ENCODE data around the gene ADAMTS12. TPM values are rescaled to one million over a fixed set of nuclear protein-coding genes. Genes with fewer than 3 reads are reported as not detected.

Gene ADAMTS12
- total RNA-seq, 2 experiments from 2014 or later, result not detected

GRCh38 chr5:33793276-33793675 is 98.5 kb downstream of the ADAMTS12 start:
- ChIA-PET POLR2A (no interaction called here), CTCF (no interaction called here)
- Mint-ChIP-seq H3K27me3 (no peaks in the 10 kb centered on the region), H3K27ac (no peak overlapping the region), H3K9me3 (no peaks in the 10 kb centered on the region), H3K4me3 (no peak overlapping the region), H3K36me3 (ENCODE audit: low read depth) (no peaks in the 10 kb centered on the region), H3K4me1 (ENCODE audit: low read depth) (no peaks in the 10 kb centered on the region)
- no peak for TF ChIP-seq CTCF (IDR thresholded peaks at IDR 0.05)
- intact Hi-C loops (cut with micrococcal nuclease), result no loop called here
- DNase-seq, result no peak
- ATAC-seq, result no peak

- ChIA-PET POLR2A (no interaction called here), CTCF (no interaction called here)
- H3K27ac Mint-ChIP-seq, result no peak overlapping the region
- H3K27me3 Mint-ChIP-seq, result no peaks in the 10 kb centered on the region
- H3K9me3 Mint-ChIP-seq, result no peaks in the 10 kb centered on the region
- no peak for DNase-seq
- no peaks in the 10 kb centered on the region for H3K4me1 Mint-ChIP-seq (ENCODE audit: low read depth)
- ATAC-seq, result no peak
- TF ChIP-seq CTCF (IDR thresholded peaks at IDR 0.05), result no peak
- intact Hi-C loops (cut with micrococcal nuclease), result no loop called here
- no peak overlapping the region for H3K4me3 Mint-ChIP-seq
- no peaks in the 10 kb centered on the region for H3K36me3 Mint-ChIP-seq (ENCODE audit: low read depth)
These were observed 99.2 kb downstream of the ADAMTS12 start for GRCh38 chr5:33792559-33792958.

GRCh38 chr5:33789567-33789957 is 102.2 kb downstream of the ADAMTS12 start:
- POLR2A ChIA-PET, result no interaction called here
- ATAC-seq (no peak), DNase-seq (no peak)
- TF ChIP-seq CTCF (IDR thresholded peaks at IDR 0.05), result no peak
- no peaks in the 10 kb centered on the region for H3K4me1 Mint-ChIP-seq (ENCODE audit: low read depth)
- H3K9me3 Mint-ChIP-seq, result no peaks in the 10 kb centered on the region
- no peaks in the 10 kb centered on the region for H3K27me3 Mint-ChIP-seq
- no peaks in the 10 kb centered on the region for H3K36me3 Mint-ChIP-seq (ENCODE audit: low read depth)
- no peak overlapping the region for H3K4me3 Mint-ChIP-seq
- intact Hi-C loops (cut with micrococcal nuclease), result no loop called here
- CTCF ChIA-PET, result no interaction called here
- H3K27ac Mint-ChIP-seq, result no peak overlapping the region

GRCh38 chr5:33788922-33789566 is 102.7 kb downstream of the ADAMTS12 start:
- no peaks in the 10 kb centered on the region for H3K36me3 Mint-ChIP-seq (ENCODE audit: low read depth)
- no peaks in the 10 kb centered on the region for H3K4me1 Mint-ChIP-seq (ENCODE audit: low read depth)
- DNase-seq (no peak), ATAC-seq (no peak)
- H3K27ac Mint-ChIP-seq, result no peak overlapping the region
- ChIA-PET CTCF (no interaction called here), POLR2A (no interaction called here)
- H3K27me3 Mint-ChIP-seq, result no peaks in the 10 kb centered on the region
- H3K9me3 Mint-ChIP-seq, result no peaks in the 10 kb centered on the region
- intact Hi-C loops (cut with micrococcal nuclease), result no loop called here
- H3K4me3 Mint-ChIP-seq, result no peak overlapping the region
- TF ChIP-seq CTCF (IDR thresholded peaks at IDR 0.05), result no peak

- DNase-seq (no peak), ATAC-seq (no peak)
- H3K4me1 Mint-ChIP-seq (ENCODE audit: low read depth), result no peaks in the 10 kb centered on the region
- H3K27ac Mint-ChIP-seq, result no peak overlapping the region
- H3K36me3 Mint-ChIP-seq (ENCODE audit: low read depth), result no peaks in the 10 kb centered on the region
- no peak for TF ChIP-seq CTCF (IDR thresholded peaks at IDR 0.05)
- ChIA-PET CTCF (no interaction called here), POLR2A (no interaction called here)
- no peaks in the 10 kb centered on the region for H3K9me3 Mint-ChIP-seq
- intact Hi-C loops (cut with micrococcal nuclease), result no loop called here
- no peak overlapping the region for H3K4me3 Mint-ChIP-seq
- H3K27me3 Mint-ChIP-seq, result no peaks in the 10 kb centered on the region
These were observed 106.2 kb downstream of the ADAMTS12 start for GRCh38 chr5:33785571-33785970.

All from activated CD8-positive, alpha-beta T cell treated with anti-CD3 and anti-CD28 coated beads for 36 hours (primary cell).